WTC11 (cell line): ENCODE measurements around the gene TPM2. TPM values are rescaled to one million over a fixed set of nuclear protein-coding genes. Genes with fewer than 3 reads are reported as not detected.

Experiments
- ATAC-seq: fragments of 200-7000 bp; cut with Tn5 transposase; 2 replicates; pipeline ENCODE4 v1.10.0; 2021; ENCODE audit warnings: mild to moderate bottlenecking, moderate library complexity
- CTCF ChIA-PET: fragments of 300-600 bp; sonication (Branson Sonifier 250); formaldehyde crosslinking; loops from one replicate; lab custom pipeline; 2021; ENCODE audit warnings: antibody characterized with exemption; lab: Charles Lee
- POLR2A ChIA-PET: fragments of 350-600 bp; sonication (Branson Sonifier 250); formaldehyde crosslinking; loops from one replicate; lab custom pipeline; 2021; ENCODE audit warnings: antibody characterized with exemption; lab: Charles Lee
- DNase-seq: peaks from one replicate; pipeline ENCODE4 v3.0.0; 2021; ENCODE audit warnings: low spot score
- H3K27ac Mint-ChIP-seq: 2 replicates; pipeline ENCODE4 v1.8.0; 2021; ENCODE audit warnings: mixed read lengths
- H3K27me3 Mint-ChIP-seq: 2 replicates; pipeline ENCODE4 v1.8.0; 2021; ENCODE audit warnings: low read depth, mild to moderate bottlenecking, moderate library complexity, mixed read lengths
- H3K36me3 Mint-ChIP-seq: 2 replicates; pipeline ENCODE4 v1.8.0; 2021; ENCODE audit warnings: mixed read lengths
- H3K4me1 Mint-ChIP-seq: 2 replicates; pipeline ENCODE4 v1.8.0; 2022; ENCODE audit warnings: mixed read lengths
- H3K4me3 Mint-ChIP-seq: 2 replicates; pipeline ENCODE4 v1.8.0; 2021; ENCODE audit warnings: mild to moderate bottlenecking, moderate library complexity, mixed read lengths
- H3K9me3 Mint-ChIP-seq: 2 replicates; pipeline ENCODE4 v1.8.0; 2021; ENCODE audit warnings: mixed read lengths
- CTCF ChIP-seq: fragments of 200-600 bp; IDR thresholded peaks from 2 replicates; pipeline ENCODE4 v1.8.0; 2022; ENCODE audit warnings: antibody characterized with exemption
- ETV6 ChIP-seq: sonication (generic); formaldehyde crosslinking; IDR thresholded peaks from 2 replicates; pipeline ENCODE4 v1.8.1; 2022; ENCODE audit warnings: mild to moderate bottlenecking, missing genetic modification reagents
- FOXK1 ChIP-seq: sonication (generic); formaldehyde crosslinking; IDR thresholded peaks from 2 replicates; pipeline ENCODE4 v1.8.0; 2022; ENCODE audit warnings: mild to moderate bottlenecking, moderate library complexity, missing genetic modification reagents
- GRHL2 ChIP-seq: fragments of 250-450 bp; sonication (Bioruptor Pico); IDR thresholded peaks from 2 replicates; pipeline ENCODE4 v1.8.0; 2022; ENCODE audit warnings: mild to moderate bottlenecking, moderate library complexity; ENCODE audit not compliant: insufficient replicate concordance, severe bottlenecking
- HMGA2 ChIP-seq: fragments of 250-450 bp; sonication (Bioruptor Pico); IDR thresholded peaks from 2 replicates; pipeline ENCODE4 v1.4.0; 2021; ENCODE audit warnings: mild to moderate bottlenecking, moderate library complexity
- SOX15 ChIP-seq: fragments of 250-450 bp; sonication (Bioruptor Pico); IDR thresholded peaks from 2 replicates; pipeline ENCODE4 v1.9.0; 2021; ENCODE audit warnings: mild to moderate bottlenecking
- ZNF121 ChIP-seq: sonication (generic); formaldehyde crosslinking; IDR thresholded peaks from 2 replicates; pipeline ENCODE4 v1.8.0; 2023; ENCODE audit warnings: missing genetic modification reagents
- ZNF232 ChIP-seq: sonication (generic); formaldehyde crosslinking; IDR thresholded peaks from 2 replicates; pipeline ENCODE4 v1.8.0; 2022; ENCODE audit warnings: mild to moderate bottlenecking, missing genetic modification reagents
- ZNF425 ChIP-seq: fragments of 250-450 bp; sonication (Bioruptor Pico); conservative IDR thresholded peaks from 2 replicates; pipeline ENCODE4 v1.9.0; 2021; ENCODE audit warnings: mild to moderate bottlenecking
- ZNF532 ChIP-seq: fragments of 250-450 bp; sonication (Bioruptor Pico); IDR thresholded peaks from 2 replicates; pipeline ENCODE4 v1.9.0; 2021; ENCODE audit warnings: mild to moderate bottlenecking, borderline replicate concordance
- total RNA-seq: library from RNA; stranded (reverse); gene quantifications from 3 replicates; pipeline ENCODE4 v1.2.3, GENCODE V29; 2021
- TF ChIP-seq, protein P1 (sequence below): fragments of 250-450 bp; sonication (Bioruptor Pico); IDR thresholded peaks from 2 replicates; pipeline ENCODE4 v1.9.0; 2021; ENCODE audit warnings: moderate library complexity, mild to moderate bottlenecking, inconsistent platforms, borderline replicate concordance

Gene TPM2
- total RNA-seq, 1 experiment from 2014 or later, result 146 TPM

- ATAC-seq (peak; percentile 44), DNase-seq (peak; percentile 78)
- Mint-ChIP-seq H3K36me3 (peaks cover 52% of the 10 kb centered on the region), H3K27ac (no peak overlapping the region), H3K9me3 (no peaks in the 10 kb centered on the region), H3K4me1 (peaks cover 11% of the 10 kb centered on the region), H3K4me3 (no peak overlapping the region), H3K27me3 (no peaks in the 10 kb centered on the region)
- POLR2A ChIA-PET, result interaction anchor here (0.5 kb wide), 2 partner anchors 10 to 24 kb away, joined by 3 read pairs; no protein-coding TSS in a partner anchor
- CTCF ChIA-PET, result interaction anchor here (0.6 to 1.6 kb wide), 23 partner anchors 9 to 167 kb away, joined by 3 to 16 read pairs (median 5); partner anchors contain the start of genes ARHGEF39, CCDC107, FAM221B and GBA2
- TF ChIP-seq ETV6, result 0 out of 2 replicates have a peak, but pooled peaks have one; percentile 51
- peak; percentile 50; the same call in 1 of the 2 replicates for TF ChIP-seq ZNF121
- no peak for TF ChIP-seq GRHL2
- peak; percentile 55 for TF ChIP-seq CTCF
- TF ChIP-seq HMGA2 (CRISPR knock-in tag), result no peak
- TF ChIP-seq, protein P1, sequence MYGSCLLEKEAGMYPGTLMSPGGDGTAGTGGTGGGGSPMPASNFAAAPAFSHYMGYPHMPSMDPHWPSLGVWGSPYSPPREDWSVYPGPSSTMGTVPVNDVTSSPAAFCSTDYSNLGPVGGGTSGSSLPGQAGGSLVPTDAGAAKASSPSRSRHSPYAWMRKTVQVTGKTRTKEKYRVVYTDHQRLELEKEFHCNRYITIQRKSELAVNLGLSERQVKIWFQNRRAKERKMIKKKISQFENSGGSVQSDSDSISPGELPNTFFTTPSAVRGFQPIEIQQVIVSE, result no peak
- no peak for TF ChIP-seq ZNF425 (CRISPR knock-in tag)
- TF ChIP-seq ZNF232 (CRISPR knock-in tag), result no peak
Observed at GRCh38 chr9:35736201-35736633, 46.5 kb upstream of the TPM2 start.

DNA sequence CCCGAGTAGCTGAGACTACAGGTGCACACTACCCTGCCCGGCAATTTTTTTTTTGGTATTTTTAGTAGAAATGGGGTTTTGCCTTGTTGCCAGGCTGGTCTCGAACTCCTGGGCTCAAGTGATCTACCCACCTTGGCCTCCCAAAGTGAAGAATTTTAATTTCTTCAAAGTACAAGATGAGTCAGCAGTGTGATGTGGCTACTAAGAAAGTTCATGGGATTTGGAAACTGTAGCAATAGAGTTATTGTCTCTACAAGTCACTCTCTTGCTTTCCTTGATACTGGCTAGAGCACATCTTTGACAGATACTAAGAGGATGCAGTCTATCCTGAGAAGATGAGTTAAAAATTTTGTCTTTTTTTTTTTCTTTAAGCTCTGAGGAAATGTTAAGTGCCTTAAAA, 44.4 kb upstream of the TPM2 start:
- H3K27ac Mint-ChIP-seq, result no peak overlapping the region

More for the DNA sequence above, 44.4 kb upstream of the TPM2 start:
- CTCF ChIA-PET, result no interaction called here
- H3K4me1 Mint-ChIP-seq, result peaks cover 14% of the 10 kb centered on the region
- no peaks in the 10 kb centered on the region for H3K9me3 Mint-ChIP-seq
- H3K27me3 Mint-ChIP-seq, result no peaks in the 10 kb centered on the region
- no peak overlapping the region for H3K4me3 Mint-ChIP-seq
- DNase-seq, result no peak
- TF ChIP-seq SOX15 (no peak), FOXK1 (CRISPR knock-in tag) (no peak), CTCF (no peak), ZNF532 (CRISPR knock-in tag) (no peak), ETV6 (no peak)
- ATAC-seq, result no peak
- H3K36me3 Mint-ChIP-seq, result peaks cover 40% of the 10 kb centered on the region
- POLR2A ChIA-PET, result no interaction called here
